GM19438 (cell line): ENCODE measurements around the gene ILF2.
A peak's percentile ranks its signal among the peaks of the same experiment; 100 is the strongest.
"Not testable (repeated sequence)": the region's sequence is repeated elsewhere in the genome, so short reads cannot be mapped to it uniquely, and the experiment has no call there.

Experiments used
- ATAC-seq: cut with Tn5 transposase; IDR thresholded peaks from one replicate; pipeline ENCODE4 v1.9.1; 2021; ENCODE audit warnings: low read depth; ENCODE audit not compliant: unreplicated experiment

ILF2 gene

DNA sequence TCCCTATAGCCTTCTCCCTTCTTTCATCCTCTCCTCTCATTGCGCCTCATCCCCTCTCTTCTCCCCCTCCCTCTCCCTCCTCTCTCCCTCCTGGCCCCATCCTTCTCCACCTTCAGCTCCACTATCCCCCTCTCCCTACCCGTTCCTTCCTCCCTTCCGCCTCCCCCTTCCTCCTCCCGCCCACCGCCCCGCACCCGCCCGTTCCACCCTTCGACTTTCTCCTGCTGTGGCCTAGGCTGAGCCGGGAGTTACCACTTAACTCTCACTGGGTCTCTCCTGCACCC is 9.3 kb upstream of the ILF2 start:
- no peak for ATAC-seq

DNA sequence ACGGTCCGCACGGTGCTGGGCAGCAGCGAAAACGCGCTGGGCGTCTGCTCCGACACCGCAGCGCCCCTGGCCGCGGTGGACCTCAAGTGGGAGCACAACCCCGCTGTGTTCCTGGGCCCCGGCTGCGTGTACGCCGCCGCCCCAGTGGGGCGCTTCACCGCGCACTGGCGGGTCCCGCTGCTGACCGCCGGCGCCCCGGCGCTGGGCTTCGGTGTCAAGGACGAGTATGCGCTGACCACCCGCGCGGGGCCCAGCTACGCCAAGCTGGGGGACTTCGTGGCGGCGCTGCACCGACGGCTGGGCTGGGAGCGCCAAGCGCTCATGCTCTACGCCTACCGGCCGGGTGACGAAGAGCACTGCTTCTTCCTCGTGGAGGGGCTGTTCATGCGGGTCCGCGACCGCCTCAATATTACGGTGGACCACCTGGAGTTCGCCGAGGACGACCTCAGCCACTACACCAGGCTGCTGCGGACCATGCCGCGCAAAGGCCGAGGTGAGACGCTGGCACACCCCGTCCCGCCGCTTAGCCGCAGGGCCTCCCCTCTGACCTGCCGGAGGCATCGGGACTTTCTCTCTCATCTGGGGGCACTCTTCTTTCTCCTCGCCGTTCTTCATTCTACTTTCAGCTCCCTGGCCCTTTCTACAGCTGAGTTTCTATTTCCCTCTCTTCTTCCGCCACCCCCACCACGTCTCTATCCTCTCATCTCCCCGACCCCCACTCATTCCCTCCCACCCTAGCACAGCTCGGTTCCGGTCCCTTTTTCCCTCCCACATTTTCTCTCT is 8.7 kb upstream of the ILF2 start:
- ATAC-seq: no peak

DNA sequence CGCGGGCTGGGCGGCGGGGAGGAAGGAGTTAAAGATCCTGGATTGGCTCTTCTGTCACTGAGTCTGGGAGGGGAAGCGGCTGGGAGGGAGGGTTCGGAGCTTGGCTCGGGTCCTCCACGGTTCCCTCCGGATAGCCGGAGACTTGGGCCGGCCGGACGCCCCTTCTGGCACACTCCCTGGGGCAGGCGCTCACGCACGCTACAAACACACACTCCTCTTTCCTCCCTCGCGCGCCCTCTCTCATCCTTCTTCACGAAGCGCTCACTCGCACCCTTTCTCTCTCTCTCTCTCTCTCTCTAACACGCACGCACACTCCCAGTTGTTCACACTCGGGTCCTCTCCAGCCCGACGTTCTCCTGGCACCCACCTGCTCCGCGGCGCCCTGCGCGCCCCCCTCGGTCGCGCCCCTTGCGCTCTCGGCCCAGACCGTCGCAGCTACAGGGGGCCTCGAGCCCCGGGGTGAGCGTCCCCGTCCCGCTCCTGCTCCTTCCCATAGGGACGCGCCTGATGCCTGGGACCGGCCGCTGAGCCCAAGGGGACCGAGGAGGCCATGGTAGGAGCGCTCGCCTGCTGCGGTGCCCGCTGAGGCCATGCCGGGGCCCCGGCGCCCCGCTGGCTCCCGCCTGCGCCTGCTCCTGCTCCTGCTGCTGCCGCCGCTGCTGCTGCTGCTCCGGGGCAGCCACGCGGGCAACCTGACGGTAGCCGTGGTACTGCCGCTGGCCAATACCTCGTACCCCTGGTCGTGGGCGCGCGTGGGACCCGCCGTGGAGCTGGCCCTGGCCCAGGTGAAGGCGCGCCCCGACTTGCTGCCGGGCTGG is 7.9 kb upstream of the ILF2 start, which contains the start of gene NPR1:
TSS of gene NPR1 (plus strand) at position 170 of the 818 bp plus-strand sequence. CDS start at position 591, 421 bp downstream.
- ATAC-seq: no peak

DNA sequence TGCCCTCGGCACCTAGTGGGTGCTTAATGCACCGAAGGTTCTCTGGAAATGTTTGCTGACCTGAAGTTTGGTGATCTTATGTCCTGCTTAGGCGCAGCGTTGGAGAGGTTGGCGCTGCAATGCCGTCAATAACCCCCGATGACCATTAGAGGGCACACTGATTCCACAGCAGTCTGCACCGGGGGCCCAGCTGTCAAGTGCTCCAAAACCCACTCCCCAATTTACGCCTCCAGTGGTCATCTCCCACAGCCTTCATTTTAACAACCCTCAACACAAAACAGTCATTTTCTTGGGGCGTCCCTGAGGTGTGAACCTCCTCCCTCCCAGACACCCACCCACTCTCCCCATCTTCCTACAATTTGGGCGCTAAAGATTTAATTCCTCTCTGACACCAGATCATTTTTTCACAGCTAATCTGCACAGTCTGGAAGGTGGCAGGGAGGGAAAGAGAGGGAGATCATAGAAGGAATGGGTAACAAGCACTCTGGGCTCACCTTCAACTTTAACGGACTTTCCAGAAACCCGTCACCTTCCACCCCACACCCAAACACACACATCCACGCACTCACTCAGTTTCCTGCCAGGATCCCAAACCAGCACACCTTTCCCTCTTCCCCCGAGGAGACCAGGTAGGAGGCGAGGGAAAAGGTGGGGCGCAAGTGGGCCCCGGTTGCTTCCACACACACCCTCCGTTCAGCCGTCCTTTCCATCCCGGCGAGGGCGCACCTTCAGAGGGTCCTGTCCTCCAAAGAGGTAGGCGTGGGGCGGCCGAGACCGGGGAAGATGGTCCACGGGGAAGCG is 7.1 kb upstream of the ILF2 start:
- ATAC-seq: no peak

DNA sequence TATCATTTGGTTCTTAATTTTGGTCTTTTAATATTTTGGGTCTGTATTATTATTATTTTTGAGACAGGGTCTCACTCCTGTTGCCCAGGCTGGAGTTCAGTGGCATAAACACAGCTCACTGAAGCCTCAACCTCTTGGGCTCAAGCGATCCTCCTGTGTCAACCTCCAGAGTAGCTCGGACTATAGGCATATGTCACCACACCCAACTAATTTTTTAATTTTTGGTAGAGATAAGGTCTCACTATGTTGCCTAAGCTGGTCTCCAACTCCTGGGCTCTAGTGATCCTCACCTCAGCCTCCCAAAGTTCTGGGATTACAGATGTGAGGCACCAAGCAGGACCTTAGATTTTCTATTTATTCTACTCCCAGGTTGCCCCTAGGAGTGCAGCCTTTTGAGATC is 2.7 kb upstream of the ILF2 start:
- no peak for ATAC-seq

DNA sequence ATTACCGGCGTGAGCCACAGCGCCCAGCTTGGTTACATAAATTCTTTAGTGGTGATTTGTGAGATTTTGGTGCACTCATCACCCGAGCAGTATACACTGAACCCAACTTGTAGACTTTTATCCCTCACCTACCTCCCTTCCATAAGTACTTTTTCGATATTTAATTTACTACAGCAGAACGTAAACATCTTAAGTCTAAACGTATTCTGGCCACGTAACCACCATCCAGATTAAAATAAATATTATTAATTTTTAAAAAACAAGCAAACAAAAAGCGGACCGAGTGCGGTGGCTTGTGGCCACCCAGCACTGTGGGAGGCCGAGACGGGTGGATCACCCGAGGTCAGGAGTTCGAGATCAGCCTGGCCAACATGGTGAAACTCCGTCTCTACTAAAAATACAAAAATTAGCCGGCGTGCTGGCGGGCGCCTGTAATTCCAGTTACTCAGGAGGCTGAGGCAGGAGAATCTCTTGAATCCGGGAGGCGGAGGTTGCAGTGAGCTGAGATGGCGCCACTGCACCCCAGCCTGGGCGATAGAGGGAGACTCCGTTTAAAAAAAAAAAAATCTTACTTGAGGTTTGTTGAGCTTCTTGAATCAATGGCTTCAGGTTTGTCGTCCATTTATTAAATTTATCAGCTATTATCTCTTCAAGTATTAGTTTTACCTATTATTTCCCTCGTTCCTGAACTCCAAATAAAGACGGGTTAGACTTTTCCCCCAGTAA is 998 bp upstream of the ILF2 start:
- peak; percentile 20 for ATAC-seq

DNA sequence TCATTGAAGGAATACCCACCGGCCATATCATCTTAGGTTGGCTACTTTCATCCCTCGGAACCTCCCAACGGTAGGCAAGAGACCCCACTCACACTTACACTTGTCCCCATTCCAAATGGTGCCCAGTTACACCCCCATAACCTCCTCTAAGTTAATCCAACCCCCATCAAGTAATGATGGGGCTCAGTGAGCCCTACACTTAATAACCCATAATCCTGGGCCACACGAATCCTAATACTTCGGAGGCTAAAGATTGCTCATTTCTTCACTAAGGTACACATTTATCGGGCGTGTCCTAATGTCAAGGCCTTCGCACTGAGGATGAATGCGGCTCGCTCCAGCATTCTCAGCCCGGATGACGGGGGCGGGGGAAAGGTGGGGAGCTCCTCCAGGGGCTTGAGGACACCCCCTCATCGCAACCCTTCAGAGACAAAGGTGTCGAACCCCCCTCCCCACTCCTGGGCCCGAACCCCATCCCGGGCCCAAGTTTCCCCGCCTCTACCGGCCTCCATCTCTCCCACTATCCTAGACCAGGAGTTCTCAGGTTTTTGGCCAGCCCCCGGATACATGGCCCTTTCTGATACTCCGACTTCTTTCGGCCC is 435 bp downstream of the ILF2 start:
- no peak for ATAC-seq

DNA sequence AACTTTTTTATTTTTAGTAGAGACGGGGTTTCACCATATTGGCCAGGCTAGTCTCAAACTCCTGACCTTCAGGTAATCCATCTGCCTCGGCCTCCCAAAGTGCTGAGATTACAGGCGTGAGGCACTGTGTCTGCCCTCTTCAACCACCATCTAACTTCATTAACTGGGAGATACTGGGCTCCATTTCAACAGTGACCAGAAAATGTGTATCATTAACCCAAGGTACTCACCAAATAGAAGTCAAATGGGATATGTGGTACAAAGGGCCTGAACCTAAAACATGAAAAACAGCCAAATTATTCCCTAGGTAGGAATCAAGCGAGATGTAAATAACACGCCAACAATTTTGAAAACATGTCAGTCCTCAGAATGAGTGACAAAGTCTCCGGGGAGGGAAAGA is 1.2 kb downstream of the ILF2 start:
- no peak for ATAC-seq

DNA sequence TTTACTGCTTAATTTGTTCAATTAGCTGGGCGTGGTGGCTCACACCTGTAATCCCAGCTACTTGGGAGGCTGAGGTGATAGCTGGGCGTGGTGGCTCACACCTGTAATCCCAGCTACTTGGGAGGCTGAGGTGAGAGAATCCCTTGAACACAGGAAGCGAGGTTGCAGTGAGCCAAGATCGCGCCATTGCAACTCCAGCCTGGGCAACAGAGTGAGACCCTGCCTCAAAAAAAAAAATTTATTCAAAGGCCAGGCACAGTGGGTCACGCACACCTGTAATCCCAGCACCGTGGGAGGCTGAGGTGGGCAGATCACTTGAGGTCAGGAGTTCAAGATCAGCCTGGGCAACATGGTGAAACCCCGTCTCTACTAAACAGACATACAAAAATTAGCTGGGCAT is 2.1 kb downstream of the ILF2 start:
- ATAC-seq: not testable (repeated sequence)

DNA sequence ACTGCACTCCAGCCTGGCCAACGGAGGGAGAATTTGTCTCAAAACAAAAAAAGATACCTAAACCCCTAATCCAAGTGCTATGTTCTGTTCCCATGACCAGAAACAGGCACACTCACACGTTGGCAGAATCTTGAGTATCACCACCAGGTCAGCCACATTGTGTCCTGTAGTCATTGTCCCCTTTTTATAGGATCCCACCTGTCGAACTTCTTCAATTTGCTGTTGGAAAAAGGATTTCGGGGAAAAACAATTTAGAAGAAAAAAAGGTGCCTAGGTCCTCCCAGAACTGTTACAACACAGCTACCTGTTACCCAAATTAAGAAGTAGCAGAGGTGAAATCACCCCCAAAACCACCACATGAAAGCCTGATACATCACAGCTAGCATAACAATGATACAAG is 3.4 kb downstream of the ILF2 start:
- ATAC-seq: no peak

DNA sequence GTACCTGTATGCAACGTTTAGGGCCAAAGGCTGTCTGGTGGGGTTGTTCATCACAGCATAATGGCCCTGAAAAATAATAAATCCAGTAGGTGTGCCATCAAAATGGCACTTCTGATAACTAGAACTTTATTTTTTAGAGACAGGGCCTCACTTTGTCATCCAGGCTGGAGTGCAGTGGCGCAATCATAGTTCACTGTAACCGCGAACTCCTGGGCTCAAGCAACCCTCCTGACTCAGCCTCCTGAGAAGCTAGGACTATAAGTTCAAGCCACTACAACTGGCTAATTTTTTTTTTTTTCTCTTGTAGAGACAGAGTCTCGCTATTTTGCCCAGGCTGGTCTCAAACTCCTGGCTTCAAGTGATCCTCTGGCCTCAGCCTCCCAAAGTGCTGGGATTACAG is 7.6 kb downstream of the ILF2 start:
- ATAC-seq: no peak

DNA sequence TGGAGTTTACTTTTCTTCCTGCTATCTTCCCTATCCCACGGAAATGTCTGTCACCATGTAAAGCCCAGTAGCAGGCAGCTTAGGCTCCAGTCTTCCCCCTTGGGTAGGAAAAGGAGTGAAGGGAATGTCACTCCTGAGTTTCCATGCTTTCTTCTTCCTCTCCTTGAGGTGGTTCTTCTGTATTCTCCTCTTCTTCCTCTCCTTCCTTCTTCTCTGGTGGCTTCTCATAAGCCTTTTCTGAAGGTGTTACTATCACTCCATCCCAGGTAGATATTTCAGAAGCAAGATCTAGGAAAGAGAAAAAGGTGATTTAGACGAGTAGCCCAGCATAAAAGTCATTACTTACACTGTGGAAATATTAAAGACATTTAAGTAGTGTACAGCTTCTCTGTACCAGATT is 8.5 kb downstream of the ILF2 start:
- ATAC-seq: no peak

DNA sequence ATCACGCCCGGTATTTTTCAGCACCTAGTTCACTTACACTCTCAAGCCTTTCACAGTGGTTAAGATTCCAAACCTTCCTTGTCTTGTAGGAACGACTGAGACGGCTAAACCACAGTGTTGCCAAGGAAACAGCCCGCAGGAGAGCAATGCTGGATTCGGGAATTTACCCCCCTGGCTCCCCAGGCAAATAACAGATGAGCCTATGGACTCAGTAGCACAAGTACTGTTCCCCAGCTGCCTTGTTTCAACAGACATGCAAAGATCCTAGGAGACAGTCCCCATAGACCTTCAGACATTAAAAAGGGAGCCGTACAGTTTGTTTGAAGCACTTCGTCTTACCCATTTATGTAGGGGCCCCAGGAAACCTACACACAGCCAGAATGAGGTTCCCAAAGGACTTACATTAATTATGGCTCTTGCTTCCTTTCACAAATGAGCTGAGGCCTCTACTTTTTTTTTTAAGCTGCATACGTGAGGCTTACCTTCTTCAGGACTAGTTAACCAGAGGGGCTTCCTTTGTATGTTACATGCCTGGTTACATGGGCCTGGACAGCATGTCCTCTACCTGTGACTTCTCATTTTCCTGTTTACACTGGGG is 9.6 kb downstream of the ILF2 start:
- ATAC-seq: no peak

DNA sequence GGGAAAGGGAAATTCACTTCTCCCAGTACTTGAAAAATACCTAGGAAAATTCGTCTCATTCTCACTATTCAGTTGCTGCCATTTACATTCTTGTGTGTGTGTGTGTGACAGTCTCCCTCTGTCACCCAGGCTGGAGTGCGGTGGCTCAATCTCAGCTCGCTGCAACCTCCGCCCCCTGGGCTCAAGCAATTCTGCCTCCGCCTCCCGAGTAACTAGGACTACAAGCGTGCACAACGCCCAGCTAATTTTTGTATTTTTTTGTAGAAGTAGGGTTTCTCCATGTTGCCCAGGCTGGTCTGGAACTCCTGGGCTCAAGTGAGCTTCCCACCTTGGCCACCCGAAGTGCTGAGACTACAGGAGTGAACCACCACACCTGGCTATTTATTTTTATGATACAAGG is 11.1 kb downstream of the ILF2 start:
- no peak for ATAC-seq

DNA sequence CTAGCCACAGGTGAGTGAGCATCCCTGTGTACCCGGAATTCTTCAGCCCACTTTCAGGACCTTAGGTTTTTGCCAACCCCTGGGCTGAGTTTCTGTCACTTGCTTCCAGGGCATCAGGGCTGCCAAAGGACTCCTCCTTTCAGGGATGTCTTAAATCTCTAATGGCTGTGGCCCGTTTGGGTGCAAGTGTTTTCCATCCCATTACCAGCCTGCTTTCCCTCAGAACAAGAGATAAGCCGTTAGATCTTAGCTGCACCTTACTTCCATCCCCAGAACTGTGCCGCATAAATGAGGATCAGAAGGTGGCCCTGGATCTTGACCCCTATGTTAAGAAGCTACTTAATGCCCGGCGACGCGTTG is 11.6 kb downstream of the ILF2 start:
- no peak for ATAC-seq

DNA sequence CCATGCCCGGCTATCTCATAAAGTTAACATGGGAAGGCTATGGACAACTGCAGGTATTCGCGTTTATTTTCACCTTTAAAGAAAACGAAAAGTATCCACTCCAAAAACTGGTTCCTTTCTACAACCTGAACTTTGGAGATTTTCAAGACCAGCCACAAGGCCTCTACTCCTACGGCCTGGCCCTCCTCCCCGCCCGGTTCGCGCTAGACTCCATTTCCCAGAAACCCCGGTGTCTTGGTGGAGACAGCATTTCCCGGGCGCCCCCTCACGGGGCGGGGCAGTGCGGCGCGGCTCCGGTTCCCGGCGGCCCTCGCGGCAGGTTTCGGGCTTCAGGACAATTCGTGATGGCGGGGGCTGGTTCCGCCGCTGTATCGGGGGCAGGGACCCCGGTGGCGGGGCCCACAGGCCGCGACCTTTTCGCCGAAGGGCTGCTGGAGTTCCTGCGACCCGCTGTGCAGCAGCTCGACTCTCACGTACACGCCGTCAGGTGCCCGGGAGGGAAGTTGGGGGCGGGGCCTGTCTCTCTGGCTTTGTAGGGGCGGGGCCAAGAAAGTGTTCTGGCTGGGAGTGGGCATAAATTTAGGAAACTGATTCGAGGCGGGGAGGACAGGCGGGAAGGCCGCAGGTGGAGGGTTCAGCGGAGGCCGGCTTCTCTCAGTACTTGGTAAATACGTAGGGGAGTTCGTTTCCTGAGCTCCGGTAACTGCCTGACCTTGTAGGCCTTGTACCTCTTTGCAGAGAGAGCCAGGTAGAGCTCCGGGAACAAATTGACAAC is 12.2 kb downstream of the ILF2 start, which contains the start of gene SNAPIN:
TSS of gene SNAPIN (plus strand) at position 304 of the 775 bp plus-strand sequence. CDS start at position 345, 41 bp downstream.
- ATAC-seq: peak; percentile 90

DNA sequence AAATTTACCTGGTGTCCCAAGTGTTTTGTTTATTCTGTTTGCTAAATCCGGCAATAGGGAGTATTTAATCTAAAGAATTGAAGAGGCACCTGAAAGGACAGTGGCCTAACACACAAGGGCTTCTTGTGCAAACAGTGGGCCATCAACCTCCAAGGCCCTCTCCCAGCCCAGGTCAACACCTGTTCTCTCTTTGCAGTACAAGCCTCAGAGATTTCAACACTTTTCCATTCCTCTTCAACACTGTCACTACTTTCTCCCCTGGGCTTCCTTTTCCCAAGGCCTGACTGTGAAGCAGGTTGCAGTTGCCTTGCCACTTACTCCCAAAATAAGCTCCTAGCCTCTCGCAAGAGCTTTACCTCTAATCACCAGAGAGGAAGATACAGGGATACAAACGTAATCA is 15.5 kb downstream of the ILF2 start:
- ATAC-seq: no peak

DNA sequence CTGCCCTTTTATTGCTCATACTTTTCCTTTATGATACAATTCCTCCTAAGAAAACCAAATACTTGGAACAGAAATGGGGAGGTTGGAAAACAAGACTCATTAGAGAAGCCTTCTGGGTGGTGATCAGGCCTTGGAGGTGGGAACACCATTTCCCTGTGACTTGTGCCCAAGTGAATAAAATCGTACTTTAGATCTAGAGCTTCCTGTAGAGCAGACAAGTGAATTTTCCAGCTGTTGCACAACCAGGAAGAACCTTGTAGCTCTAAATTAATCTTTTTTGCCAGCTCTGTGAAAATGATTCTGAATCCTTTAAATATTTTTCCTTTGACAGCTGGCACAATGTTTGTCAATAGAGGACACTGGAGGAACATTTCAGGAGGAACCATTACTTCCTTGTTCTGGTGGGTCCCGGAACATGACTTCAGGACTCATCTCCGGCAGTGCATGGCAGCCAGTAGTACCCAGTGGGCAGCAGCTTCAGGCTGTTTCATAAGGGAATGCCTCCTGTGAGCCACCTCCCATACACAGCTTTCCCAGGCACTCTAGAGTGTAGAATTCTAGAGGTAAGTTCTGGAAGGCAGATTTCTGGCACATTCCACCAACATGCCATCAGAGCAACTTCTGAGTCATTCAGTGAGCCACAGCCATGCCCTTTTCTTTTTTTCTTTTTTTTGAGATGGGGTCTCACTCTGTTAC is 17.8 kb downstream of the ILF2 start:
- no peak for ATAC-seq
